HG03159 (cell line): ENCODE measurements around the gene EI24.

Source experiments
- ATAC-seq: cut with Tn5 transposase; IDR thresholded peaks from one replicate; pipeline ENCODE4 v1.9.1; 2021; ENCODE audit warnings: mild to moderate bottlenecking, moderate library complexity; ENCODE audit not compliant: unreplicated experiment

Gene EI24

GRCh38 chr11:125626288-125626950, 57.1 kb downstream of the EI24 start:
- peak; percentile 33 for ATAC-seq

DNA sequence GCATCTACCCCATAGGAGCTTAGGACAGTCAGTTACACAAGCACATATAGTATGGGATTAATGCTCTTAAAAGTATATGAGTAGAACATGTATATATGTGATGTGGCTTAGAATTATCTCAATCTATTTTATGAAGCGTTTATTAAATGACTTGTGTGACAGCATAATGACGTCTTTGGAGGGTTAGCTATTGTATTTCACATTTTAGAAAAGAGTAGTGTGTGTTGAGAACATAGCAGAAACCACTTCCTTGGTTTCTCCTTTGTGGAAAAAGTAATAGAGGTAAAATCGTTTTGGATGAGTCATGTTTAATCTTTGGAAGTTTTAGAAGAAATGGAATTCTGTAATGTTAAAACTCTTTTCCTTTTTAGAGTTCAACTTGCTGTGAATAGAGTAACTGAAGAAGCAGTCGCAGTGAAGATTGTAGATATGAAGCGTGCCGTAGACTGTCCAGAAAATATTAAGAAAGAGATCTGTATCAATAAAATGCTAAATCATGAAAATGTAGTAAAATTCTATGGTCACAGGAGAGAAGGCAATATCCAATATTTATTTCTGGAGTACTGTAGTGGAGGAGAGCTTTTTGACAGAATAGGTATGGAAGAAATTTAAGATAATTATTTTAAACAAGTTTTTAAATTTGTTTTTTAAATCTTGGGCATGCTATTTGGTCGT, 58.1 kb downstream of the EI24 start:
- no peak for ATAC-seq
